HG03064 (cell line): ENCODE data around the gene TNFRSF6B.

Experiments used
- ATAC-seq: cut with Tn5 transposase; IDR thresholded peaks from one replicate; pipeline ENCODE4 v1.9.1; 2021; ENCODE audit warnings: low read depth; ENCODE audit not compliant: unreplicated experiment

TNFRSF6B gene

DNA sequence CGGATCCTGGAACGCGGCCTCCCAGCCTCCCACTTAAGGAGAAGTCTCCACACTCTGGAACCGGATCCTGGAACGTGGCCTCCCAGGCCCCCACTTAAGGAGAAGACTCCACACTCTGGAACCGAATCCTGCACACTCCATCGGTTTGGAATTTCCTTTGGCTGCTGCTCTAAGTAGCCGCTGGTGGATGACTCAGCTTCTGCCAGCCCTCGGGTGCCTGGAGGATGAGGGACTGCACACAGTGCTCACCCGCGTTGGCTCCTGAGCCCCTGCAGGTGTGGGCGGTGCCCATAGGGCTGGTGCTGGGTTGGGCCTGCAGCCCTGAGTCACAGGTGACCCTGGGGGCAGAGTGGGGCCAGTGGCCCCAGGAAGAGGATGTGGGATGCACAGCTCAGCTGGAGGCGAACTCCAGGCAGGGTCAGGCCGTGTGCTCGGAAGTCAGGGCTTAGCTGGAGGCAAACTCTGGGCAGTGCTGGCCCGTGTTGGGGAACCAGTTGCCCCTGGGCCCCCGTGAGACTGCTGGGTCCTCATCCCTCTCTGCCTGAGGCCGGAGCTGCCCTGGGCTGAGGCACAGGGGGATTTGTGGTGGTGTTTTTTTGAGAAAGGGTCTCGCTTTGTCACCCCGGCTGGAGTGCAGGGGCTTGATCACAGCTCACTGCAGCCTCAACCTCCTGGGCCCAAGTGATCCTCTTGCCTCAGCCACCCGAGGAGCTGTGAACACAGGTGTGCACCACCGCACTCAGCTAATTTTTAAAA lies 13.9 kb upstream of the TNFRSF6B start:
- no peak for ATAC-seq

- ATAC-seq, result no peak
Observed at GRCh38 chr20:63685269-63686026, 11.0 kb upstream of the TNFRSF6B start.

- no peak for ATAC-seq
Observed at GRCh38 chr20:63686094-63686491, 10.4 kb upstream of the TNFRSF6B start.

GRCh38 chr20:63686492-63687321 lies 9.7 kb upstream of the TNFRSF6B start:
- no peak for ATAC-seq

DNA sequence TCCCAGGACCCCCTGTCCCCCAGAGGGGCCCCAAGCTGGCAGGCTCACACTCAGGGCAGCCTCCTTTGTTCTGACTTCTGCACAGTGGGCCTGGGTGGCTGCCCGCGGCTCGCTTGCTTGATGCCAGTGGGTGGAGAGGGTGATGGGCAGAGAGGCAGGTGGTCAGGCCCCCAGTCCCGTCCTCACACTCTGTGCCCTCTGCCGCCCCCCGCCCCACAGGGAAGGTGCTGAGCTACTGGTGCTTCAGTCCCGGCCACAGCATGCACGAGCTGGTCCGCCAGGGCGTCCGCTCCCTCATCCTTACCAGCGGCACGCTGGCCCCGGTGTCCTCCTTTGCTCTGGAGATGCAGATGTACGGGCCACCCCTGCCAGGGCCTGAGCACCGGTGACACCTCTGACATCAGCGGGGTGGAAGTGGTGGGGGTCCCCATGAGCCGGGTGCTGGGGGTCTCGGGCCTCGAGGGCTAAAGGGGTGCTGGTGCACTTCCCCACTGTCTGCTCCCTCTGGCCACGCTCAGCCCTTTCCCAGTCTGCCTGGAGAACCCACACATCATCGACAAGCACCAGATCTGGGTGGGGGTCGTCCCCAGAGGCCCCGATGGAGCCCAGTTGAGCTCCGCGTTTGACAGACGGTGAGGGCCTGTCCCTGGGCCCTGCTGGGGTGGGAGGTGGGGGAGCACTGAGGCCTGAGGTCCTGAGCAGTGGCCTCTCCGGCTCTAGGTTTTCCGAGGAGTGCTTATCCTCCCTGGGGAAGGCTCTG lies 8.9 kb upstream of the TNFRSF6B start:
- no peak for ATAC-seq

DNA sequence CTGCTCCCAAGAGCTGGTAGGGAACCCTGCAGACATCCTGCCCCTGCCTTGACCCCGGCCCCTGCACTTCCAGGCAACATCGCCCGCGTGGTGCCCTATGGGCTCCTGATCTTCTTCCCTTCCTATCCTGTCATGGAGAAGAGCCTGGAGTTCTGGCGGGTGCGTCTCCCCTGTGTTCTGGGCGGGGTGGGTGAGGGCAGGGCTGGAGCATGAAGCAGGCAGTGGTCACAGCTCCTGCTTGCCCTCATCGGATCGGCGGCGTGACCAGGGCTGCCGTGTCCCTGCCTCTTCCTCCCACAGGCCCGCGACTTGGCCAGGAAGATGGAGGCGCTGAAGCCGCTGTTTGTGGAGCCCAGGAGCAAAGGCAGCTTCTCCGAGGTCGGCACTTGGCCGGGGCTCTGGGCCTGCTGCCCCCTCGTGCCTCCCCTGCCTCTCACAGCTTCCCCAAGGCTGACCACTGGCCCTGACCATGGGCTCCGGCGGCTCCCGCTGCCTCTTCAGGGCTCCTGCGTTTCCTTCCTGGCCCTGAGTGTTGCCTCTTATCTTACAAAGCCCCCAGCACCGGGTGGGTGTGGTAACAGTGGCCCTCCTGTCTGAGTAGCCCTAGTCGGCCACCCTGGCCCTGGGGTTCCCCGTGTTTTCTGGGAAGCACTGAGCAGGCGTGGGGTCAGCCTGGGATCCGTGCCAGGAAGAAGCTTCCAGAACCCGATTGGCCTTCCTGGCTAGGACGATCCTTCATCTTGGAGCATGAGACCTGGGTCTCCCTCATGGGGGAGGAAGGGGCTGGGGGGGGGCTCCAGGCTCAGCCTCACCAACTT lies 8.0 kb upstream of the TNFRSF6B start:
- ATAC-seq, result no peak

- ATAC-seq, result no peak
Observed at GRCh38 chr20:63689046-63690002, 7.1 kb upstream of the TNFRSF6B start.

- ATAC-seq, result no peak
Observed at GRCh38 chr20:63690003-63690897, 6.2 kb upstream of the TNFRSF6B start.

DNA sequence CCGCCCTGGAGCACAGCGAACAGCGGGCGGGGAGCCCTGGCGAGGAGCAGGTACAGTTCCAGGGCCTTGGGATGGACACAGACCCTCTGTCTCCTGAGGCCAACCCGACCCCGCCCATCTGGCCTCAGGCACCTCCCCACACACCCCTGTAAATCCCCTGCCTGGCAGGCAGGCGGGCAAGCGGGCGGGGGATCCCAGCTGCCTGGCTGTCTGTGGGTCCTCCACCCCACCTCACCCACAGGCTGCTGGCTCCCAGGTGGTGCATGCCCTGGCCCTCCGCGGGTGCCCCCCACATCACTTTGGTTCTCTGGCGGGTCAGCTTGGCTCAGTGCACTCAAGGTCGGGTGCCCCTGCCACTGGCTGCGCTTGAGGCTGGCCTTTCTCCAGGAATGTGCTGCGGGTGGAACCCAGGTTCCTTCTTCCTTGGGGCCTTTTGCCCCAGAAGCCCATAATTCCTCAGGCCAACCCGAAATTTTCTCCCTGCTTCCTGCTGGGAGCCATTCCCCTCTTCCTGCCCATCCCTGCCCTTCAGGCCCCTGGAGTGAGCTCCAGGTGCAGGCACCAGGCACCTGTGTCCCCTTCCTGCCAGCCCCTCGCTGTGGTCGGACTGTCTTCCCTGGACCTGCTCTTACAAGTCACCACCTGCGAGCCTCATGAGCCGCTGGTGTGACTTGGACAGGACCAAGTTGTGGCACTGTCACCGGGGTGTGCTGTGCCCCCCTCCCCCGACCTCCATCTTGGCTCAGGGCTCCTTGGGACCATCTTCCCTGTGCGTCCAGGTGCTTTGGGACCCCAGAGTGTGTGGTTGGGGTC lies 5.3 kb upstream of the TNFRSF6B start:
- ATAC-seq, result no peak

DNA sequence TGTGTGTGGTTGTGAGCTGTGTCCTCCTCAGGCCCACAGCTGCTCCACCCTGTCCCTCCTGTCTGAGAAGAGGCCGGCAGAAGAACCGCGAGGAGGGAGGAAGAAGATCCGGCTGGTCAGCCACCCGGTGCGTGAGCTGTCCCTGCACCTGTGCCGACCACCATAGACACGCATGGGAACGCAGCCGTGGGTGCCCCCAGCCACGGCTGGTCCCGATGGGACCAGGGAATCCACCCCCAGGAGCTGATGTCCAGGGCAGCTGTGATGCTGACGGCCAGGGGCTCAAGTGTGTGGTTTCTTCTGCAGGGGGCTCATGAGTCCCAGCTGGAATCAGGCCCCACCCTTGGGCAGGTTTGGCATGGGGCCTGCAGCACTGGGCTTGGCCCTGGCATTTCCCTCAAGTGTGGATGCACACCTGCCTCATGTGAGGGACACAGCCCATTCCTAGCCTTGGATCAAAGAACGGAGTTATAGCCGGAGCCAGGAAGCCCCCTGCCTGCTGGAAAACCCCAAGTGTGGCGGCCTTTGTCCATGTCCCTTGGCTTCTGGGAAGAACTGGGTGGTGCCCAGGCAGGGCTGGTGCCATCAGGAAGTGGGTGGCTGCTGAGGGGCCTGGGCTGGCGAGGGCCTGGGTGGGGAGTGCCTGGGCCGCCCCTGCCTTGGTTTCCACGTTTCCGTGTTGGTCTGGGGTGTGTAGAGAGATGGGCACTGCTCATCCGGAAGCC lies 4.6 kb upstream of the TNFRSF6B start:
- ATAC-seq, result no peak

DNA sequence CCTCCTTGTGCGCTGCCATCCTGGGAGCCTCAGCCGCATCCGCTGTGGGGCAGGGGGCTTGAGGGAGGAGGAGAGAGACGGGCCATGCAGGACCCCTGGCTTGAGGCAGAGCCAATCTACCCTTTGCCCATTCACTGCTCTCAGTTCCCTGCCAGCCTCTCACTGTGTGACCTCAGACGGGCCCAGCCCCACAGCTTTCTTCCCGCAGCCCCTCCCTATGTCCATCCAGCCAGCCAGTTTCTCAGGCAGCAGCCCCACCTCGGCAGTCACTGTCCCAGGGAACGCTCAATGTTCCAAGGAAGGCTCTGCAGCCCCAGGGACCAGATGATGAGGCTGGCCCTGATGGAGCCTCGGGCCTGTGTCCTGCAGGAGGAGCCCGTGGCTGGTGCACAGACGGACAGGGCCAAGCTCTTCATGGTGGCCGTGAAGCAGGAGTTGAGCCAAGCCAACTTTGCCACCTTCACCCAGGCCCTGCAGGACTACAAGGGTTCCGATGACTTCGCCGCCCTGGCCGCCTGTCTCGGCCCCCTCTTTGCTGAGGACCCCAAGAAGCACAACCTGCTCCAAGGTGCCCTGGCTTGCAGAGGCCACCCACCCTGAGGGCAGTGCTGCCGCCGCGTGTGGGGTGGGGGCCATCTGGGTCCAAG lies 3.9 kb upstream of the TNFRSF6B start:
- ATAC-seq, result no peak

- no peak for ATAC-seq
Observed at GRCh38 chr20:63693083-63693732, 3.2 kb upstream of the TNFRSF6B start.

DNA sequence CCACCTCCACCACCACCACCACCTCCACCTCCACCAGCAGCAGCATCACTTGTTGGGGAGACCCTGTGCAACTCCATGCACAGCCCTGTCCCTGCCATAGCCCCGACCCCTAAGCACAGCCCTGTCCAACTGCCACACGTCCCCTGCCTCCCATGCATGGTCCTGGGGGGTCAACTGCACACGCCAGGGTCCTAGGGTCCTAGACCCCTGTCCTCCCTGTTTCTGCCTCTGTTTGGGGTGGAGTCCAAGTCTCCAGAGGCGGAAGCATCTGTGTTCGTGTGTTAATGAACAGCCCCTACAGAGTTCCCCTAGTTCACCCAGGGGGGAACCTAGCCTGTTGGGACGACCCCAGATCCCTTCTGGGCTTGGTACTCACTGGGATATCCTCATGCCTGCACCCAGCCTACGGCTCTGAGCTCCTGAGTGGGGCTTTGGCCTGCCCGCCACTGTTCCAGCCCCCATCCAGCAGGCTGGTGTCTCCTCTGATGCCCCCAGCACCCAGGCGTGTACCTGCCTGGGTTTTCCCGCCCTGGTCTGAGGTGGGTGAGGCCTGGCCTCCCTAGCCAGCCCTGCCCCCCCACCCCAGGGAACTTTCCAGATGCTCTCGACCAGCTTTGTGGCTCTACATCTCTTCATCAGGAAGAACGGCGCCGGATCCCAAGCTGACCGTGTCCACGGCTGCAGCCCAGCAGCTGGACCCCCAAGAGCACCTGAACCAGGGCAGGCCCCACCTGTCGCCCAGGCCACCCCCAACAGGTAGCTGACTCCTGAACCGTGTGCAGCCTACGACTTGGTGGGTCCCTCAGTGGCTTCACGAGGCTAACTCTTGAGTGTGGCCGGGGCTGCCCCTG lies 2.5 kb upstream of the TNFRSF6B start:
- no peak for ATAC-seq
